GM13977 (cell line): ENCODE data around the gene PNPLA3.

Experiments
- DNase-seq: peaks from one replicate; pipeline ENCODE4 v3.0.0; 2012; ENCODE audit warnings: low spot score
- in situ Hi-C: fragments of 300-500 bp; cut with MboI; formaldehyde crosslinking; loops from one replicate; pipeline ENCODE4 v1.12.0; 2022; ENCODE audit warnings: low sequenced_read_pairs, low pct_unique_long_range_greater_than_20kb, mixed read lengths, inconsistent platforms; ENCODE audit not compliant: unreplicated experiment
- TF ChIP-seq, protein P1 (sequence below): IDR thresholded peaks from 2 replicates; pipeline ENCODE4 v1.5.1; 2012; ENCODE audit warnings: mild to moderate bottlenecking, control low read depth; ENCODE audit not compliant: insufficient read depth; ENCODE audit errors: extremely low read depth, missing control alignments

PNPLA3 gene, protein sequence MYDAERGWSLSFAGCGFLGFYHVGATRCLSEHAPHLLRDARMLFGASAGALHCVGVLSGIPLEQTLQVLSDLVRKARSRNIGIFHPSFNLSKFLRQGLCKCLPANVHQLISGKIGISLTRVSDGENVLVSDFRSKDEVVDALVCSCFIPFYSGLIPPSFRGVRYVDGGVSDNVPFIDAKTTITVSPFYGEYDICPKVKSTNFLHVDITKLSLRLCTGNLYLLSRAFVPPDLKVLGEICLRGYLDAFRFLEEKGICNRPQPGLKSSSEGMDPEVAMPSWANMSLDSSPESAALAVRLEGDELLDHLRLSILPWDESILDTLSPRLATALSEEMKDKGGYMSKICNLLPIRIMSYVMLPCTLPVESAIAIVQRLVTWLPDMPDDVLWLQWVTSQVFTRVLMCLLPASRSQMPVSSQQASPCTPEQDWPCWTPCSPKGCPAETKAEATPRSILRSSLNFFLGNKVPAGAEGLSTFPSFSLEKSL

DNA sequence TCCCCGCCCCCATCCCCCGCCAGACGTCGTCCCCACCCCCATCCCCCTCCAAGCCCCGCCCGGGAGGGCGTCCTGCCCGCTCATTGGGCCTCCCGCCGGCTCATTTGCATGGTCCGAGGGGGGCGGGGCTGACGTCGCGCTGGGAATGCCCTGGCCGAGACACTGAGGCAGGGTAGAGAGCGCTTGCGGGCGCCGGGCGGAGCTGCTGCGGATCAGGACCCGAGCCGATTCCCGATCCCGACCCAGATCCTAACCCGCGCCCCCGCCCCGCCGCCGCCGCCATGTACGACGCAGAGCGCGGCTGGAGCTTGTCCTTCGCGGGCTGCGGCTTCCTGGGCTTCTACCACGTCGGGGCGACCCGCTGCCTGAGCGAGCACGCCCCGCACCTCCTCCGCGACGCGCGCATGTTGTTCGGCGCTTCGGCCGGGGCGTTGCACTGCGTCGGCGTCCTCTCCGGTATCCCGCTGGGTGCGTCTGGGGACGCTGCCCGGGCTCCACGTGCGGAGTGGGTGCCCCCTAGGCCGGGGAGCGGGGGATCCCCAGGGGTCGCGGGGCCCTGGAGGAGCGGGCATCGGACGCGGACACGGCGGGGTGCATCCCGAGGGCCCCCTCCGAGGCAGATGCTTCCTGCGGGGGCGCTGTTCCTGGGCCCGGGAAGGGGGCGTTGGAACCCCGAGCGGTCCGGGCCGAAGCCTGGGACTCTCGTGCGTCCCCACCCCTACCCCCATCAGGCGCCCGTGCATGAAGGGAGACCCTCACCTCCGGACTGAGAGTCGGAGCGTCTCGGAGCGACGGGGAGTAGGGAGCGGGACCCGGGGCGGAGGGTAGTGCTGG, at the start of gene PNPLA3:
Gene PNPLA3, plus strand, starts transcription at position 175 of the 834 bp plus-strand sequence. Its CDS starts 107 bp downstream, at position 282.
- TF ChIP-seq, protein P1, sequence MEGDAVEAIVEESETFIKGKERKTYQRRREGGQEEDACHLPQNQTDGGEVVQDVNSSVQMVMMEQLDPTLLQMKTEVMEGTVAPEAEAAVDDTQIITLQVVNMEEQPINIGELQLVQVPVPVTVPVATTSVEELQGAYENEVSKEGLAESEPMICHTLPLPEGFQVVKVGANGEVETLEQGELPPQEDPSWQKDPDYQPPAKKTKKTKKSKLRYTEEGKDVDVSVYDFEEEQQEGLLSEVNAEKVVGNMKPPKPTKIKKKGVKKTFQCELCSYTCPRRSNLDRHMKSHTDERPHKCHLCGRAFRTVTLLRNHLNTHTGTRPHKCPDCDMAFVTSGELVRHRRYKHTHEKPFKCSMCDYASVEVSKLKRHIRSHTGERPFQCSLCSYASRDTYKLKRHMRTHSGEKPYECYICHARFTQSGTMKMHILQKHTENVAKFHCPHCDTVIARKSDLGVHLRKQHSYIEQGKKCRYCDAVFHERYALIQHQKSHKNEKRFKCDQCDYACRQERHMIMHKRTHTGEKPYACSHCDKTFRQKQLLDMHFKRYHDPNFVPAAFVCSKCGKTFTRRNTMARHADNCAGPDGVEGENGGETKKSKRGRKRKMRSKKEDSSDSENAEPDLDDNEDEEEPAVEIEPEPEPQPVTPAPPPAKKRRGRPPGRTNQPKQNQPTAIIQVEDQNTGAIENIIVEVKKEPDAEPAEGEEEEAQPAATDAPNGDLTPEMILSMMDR: no peak
- peak; percentile 89 for DNase-seq
- in situ Hi-C loops: no loop called here

DNA sequence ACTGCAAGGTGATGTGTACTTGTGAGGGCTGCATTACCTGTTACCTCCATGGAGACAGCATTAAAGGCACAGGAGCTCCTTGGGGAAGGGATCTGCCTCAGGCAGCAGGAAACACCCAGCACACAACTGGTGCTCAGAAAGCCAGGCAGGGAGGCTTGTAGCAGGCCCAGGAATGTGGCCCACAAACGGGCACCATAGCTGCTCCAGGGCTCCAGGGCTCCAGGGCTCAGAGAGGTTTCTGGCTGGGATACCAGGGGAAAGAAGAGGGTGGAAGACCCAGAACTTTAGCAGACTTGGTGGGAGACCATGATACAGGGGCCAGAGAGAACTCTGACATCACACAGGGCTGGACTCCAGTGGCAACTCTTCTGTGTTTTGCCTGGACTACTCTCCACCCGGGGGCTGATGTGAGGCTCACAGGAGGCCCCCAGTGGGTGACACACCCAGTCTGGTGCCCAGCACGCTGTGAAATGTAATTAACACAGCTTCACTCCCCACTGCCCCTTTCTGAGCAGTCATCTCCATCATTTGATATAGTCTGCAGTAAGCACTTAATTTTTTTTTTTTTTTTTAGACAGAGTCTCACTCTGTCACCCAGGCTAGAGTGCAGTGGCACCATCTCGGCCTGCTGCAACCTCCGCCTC, 46.6 kb upstream of the PNPLA3 start:
- in situ Hi-C loops: no loop called here
- TF ChIP-seq, protein P1: no peak
- DNase-seq: no peak

DNA sequence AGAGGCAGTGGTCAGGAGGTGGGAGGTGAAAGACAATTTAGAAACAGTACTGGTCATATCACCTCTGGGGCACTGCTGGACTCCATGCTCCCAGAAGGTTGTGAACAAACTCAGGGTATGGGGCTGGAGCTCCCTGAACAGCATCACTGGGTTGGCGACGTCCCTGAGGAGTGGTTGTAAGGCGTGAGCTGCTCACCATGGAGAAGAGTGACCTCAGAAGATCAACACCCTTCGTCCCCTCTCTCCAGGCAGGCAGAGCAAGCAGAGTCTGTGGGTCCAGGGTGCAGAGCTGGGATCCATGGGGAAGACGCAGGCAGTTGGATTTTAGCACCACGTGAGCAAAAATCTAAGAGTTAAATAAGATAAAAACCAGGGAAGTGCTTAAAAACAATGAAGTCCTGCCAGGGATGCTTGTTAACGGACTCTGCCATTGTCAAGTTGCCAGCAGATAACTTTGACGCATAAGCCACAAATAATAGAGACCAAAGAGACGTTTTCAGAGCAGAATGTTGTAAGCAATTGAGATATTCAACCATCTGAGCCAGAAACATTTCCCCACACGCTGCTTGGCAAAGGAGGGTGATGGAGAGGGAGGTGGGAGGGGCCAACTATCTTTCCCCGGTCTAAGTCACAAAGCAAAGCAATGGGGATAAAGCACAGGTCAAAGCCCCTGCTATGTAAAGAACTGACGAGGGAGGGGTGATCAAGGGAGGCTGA, 45.4 kb upstream of the PNPLA3 start:
- in situ Hi-C loops: no loop called here
- TF ChIP-seq, protein P1: no peak
- DNase-seq: no peak

DNA sequence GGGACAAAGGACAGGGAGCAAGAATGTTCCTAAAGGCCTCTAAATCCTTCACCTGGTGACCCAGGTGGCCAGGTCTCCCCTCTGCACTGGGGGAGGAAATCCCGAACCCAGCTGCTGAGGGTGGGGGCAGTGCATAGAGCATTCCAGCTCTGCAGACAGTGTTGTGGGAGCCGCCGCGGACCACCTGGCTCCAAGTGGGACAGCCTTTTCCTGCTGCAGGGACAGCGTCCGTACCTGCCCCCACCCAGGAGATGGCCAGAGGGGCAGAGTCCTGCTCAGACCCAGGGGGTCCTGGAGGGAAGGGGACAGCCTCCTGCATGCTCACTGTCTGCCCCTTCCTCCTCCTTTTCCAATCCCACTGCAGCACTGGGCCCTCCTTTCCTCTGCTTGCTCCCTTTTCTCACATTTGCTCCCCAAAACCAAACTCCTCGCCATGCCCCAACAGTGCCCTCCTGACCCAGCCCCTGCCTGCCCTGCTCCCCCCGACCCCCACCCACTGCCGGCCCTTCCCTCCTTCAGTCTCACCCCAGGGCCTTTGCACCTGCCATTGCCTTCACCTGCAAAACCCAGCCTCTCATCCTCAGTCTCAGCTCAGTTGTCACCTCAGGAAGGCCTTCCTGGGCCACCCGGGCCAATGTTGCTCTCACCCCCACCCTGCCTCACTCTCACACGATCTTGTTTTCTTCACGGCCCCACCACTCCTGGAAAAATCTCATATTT, 44.6 kb upstream of the PNPLA3 start:
- in situ Hi-C loops: no loop called here
- DNase-seq: no peak
- TF ChIP-seq, protein P1: no peak

DNA sequence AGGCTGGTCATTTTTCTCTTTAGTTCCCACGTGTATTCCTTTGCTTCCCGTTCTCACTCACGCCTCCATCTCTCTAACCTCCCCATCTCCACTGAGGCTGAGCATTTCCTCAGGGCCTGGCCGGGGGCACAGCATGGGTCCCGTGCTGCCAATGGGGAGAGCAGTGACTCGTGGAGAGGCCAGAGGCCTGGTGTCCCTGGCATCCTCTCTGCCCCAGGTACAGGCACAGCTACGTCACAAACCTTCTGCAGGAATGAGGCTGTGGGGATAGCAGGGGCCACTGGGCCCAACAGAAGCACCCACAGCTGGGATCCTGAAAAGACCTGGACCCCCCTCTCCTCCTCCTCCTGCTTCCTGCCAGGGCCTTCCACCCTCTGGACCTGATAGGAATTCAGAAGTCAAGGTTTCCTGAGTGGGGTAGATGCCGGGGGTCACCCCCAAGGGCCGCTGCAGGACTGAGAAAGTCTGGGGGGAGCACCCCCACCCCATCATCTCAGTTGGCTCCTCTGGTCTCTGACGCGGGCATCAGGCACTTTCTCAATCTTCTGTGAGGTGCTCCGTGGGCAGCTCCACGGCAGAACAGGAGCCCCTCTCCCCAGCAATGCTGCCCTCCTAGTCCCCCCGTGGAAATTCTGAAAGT, 43.6 kb upstream of the PNPLA3 start:
- TF ChIP-seq, protein P1: no peak
- in situ Hi-C loops: no loop called here
- no peak for DNase-seq
